Sigmoid colon (tissue), 4 donors: Measurements from ENCODE around the gene ACACA.

Source experiments
- POLR2AphosphoS5 ChIP-seq, 4 donors: sonication (generic); formaldehyde crosslinking; IDR thresholded peaks; one replicate each; pipeline ENCODE4 v1.6.1; 2017; ENCODE audit warnings: antibody characterized with exemption in 4 of 4
- TF ChIP-seq, protein P1 (sequence below), 4 experiments: fragments of 450-650 bp in 3 of 4; fragments of 200-600 bp in 1 of 4; IDR thresholded peaks; one replicate each; pipeline ENCODE4 v1.5.1; 2016 to 2019; ENCODE audit warnings: antibody characterized with exemption in 4 of 4, mild to moderate bottlenecking in 3 of 4, moderate library complexity in 2 of 4

DNA sequence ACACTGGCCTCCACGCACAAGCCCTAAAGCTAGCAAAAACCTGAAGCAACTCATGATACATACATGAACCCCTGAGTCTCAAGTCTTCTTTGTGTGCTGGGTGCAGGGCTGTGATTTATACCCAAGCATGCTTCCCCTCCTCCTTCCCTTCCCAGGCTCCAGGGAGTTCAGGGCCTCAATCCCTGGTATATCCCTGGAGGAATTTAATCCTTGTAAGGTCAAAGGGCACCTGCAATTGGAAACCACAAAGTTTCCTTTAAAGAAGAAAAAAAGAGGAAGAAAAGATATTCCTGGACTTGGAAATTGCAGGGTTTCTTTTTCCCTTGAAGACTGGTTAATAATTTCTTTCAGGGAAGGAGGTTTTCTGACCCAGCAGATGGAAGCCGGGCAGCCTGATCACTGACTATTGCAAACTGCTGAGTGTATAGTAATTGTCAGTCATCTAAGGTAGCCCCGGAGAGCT is 275.6 kb downstream of the ACACA start:
- TF ChIP-seq, protein P1, sequence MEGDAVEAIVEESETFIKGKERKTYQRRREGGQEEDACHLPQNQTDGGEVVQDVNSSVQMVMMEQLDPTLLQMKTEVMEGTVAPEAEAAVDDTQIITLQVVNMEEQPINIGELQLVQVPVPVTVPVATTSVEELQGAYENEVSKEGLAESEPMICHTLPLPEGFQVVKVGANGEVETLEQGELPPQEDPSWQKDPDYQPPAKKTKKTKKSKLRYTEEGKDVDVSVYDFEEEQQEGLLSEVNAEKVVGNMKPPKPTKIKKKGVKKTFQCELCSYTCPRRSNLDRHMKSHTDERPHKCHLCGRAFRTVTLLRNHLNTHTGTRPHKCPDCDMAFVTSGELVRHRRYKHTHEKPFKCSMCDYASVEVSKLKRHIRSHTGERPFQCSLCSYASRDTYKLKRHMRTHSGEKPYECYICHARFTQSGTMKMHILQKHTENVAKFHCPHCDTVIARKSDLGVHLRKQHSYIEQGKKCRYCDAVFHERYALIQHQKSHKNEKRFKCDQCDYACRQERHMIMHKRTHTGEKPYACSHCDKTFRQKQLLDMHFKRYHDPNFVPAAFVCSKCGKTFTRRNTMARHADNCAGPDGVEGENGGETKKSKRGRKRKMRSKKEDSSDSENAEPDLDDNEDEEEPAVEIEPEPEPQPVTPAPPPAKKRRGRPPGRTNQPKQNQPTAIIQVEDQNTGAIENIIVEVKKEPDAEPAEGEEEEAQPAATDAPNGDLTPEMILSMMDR (IDR thresholded peaks at IDR 0.05), result no peak
- no peak for TF ChIP-seq POLR2AphosphoS5 (IDR thresholded peaks at IDR 0.05)
